SW 1271 (cell line): ENCODE measurements around the gene PPP2R1B.
"Not testable (repeated sequence)": the region's sequence is repeated elsewhere in the genome, so short reads cannot be mapped to it uniquely, and the experiment has no call there.

Experiments
- DNase-seq, 2 experiments: peaks; one replicate each; lab custom pipeline; 2025; lab: John Stamatoyannopoulos, UW

PPP2R1B gene

GRCh38 chr11:111765984-111766833 lies at the start of gene PPP2R1B:
PPP2R1B (minus strand) TSS chr11:111766389; CDS start chr11:111766361, 28 bp downstream.
- DNase-seq, result peak; percentile 68 to 91

DNA sequence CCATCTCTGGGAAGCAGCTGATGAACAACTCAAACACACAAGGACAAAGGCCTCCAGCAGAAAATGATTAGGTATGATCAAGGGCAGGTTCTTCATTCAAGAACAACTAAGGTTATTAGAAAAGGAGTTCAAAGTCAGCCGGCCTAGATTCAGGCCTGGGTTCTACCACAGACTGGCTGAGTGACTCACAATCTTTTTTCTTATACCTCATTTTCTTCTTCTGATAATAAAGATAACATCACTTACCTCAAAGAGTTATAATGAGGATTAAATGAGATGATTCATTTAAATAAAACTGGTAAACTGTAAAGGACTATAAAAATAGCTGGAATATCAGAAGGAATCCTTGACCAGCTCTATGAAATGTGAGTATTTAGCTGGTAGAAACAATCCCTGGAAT lies 49.3 kb upstream of the PPP2R1B start:
- no peak for DNase-seq

DNA sequence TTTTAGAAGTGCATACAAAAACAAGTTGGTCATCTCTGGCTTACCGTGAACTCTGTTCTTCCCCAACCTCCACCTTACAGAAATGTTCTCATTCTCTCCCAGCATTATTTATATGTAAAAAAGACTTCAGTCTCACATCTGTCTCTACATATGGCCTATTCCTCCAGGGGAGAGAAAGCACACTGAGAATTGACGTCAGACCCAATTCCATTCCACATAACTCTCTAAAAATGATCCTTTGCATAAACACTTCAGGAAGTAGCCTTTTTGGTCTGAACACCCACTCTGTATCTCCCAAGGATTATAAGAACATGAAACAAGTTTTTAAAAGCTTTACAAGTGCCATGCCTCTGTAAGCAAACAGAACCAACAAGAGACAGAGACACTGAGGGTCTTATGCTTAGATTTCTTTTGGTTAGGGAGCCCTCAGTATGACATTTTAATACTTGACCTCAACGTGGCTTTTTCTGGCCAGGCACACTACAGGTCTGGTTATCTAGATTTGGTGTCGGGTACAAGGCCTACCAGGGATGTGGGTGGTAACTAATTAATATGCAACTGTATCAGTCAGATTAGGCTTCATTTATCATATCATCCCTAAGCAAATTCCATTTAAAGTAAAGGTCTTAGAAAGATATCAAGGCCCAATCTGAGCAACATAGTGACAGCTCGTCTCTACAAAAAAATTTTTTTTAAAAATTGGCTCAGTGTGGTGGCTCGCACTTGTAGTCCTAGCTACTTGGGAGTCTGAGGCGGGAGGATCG lies 48.5 kb upstream of the PPP2R1B start:
- no peak for DNase-seq

GRCh38 chr11:111814106-111814505 lies 47.9 kb upstream of the PPP2R1B start:
- no peak for DNase-seq

GRCh38 chr11:111812211-111812610 lies 46.0 kb upstream of the PPP2R1B start:
- no peak for DNase-seq

DNA sequence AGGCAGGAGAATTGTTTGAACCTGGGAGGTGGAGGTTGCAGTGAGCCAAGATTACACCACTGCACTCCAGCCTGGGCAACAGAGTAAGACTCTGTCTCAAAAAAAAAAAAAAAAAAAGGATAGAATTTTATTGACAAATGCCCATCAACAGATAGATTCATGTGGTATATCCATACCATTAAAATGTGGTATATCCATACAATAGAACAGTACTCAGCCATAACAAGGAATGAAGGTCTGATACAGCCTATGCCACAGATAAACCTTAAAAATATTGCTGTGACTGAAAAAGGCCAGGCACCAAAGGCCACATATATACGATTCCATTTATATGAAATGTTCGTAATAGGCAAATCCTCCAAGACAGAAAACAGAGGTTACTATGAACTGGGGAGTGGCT lies 45.3 kb upstream of the PPP2R1B start:
- DNase-seq, result no peak

DNA sequence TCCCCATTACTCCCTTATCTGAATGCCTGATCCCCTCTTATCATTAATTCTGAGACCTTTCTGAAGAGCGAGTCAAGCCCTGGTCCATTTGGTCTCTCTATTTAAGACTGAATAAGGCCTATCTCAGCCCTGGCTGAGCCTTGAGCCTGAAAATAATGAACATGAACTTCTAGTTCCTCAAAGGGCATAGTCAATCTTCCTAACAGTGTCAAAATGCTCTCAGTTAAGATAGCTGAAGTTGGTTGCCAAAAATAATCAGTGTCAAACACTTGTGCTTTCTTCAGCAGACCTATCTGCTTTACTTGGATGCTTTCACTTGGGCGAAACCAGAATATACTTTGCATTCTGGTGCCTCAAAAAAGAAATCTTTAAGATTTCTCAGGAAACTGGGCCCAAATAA lies 42.6 kb upstream of the PPP2R1B start:
- DNase-seq, result no peak

DNA sequence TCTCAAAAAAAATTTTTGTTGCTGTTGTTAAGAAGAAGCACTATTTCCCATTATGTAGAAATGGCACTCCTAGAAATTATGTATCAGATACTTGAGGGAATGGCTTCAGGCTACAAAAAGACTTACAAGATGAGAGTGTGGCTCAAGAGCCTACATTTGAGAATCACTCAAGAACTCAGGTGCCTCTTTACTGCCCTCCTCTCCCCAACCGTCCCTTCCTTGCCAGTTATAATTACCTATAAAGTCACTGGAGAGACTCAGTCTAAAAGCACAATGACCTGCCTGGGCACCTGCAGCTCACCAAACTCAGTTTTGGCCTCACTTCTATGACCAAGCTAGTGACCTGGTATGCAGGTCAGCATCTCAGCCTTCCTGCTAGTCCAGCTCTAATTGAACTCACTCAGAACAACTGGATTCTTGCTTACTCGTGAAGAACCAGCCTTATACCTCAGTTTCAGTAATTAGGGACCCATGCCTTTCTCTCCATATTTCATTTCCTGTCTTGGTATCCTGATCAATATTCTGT lies 41.9 kb upstream of the PPP2R1B start:
- no peak for DNase-seq

DNA sequence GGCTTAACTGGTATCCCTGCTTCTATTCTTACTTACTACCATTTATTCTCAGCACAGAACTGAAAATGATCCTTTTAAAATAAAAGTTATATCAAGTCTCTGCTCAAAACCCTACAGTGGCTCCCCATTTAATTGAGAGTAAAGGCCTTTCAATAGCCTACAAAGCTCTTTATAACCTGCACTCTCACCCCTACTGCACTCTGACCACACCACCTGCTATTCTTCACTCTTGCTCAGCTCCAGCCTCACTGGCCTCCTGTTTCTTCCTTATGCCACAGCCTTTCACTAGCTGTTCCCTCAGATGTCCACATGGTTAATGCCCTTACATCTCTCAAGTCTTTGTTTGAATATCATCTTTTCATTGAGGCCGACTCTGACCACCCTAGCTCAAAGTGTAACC lies 40.9 kb upstream of the PPP2R1B start:
- DNase-seq, result no peak

GRCh38 chr11:111801135-111801534 lies 34.9 kb upstream of the PPP2R1B start:
- no peak for DNase-seq

- no peak for DNase-seq
Observed at GRCh38 chr11:111798279-111798678, 32.1 kb upstream of the PPP2R1B start.

DNA sequence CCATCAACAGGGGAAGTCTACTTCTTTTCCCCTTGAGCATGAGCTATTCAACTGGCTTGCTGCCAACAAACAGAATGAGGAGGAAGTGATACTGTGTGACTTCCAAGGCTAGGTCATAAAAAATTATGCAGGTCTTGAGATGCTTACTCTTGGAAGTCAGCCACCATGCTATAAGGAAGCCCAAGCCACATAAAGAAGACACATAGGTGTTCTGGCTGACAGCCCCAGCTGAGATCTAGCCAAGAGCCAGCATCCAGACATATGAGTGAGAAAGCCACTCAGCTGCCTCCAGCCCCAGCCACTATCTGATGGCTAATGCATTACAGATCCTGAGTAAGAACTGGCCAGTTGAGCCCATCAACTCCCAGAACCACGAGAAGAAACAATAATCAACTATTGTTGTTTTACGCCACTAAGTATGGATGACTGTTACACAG lies 31.0 kb upstream of the PPP2R1B start:
- DNase-seq, result no peak

DNA sequence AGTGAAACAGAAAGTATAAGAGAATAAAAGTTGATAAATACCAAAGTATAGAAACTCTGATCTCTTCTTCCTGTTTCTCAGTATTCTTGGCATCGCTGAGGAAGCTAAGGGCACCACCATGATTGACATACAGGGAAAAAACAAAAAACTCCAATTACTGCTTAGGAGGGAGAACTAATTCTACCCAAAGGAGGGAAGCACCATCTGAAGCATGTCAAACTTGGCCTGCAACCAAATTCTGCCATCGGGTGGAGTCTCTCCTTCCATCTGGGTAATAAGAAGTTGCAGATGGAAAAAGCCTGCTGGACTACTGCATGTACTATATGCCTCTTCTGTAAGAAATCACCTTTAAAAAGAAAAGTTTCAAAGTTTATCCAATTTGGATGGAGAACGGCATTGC lies 30.5 kb upstream of the PPP2R1B start:
- DNase-seq, result no peak

GRCh38 chr11:111795334-111795985 lies 29.3 kb upstream of the PPP2R1B start:
- DNase-seq, result no peak

GRCh38 chr11:111793863-111794262 lies 27.7 kb upstream of the PPP2R1B start:
- no peak for DNase-seq

GRCh38 chr11:111792955-111793500 lies 26.8 kb upstream of the PPP2R1B start:
- no peak for DNase-seq

DNA sequence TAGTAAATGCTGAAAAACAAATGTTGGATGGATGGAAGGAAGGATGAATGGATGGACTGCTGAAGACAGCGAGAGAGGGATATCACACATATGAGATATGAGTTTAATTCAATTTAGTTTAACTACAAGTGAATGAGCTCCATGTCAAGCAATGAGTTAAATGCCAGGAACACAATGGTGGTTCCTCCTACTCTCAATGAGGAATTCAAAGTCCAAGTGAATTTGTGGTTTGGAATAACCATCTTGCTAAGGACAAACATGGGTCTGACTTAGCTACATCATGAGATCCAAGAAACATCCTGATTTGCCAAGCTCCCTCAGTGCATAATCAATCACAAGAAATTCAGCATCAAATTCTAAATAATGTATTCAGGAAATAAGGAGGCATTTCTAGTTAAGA lies 26.1 kb upstream of the PPP2R1B start:
- DNase-seq, result no peak

GRCh38 chr11:111788464-111788863 lies 22.3 kb upstream of the PPP2R1B start:
- DNase-seq, result no peak

- DNase-seq, result no peak
Observed at GRCh38 chr11:111788051-111788450, 21.9 kb upstream of the PPP2R1B start.

- no peak for DNase-seq
Observed at GRCh38 chr11:111785886-111786412, 19.8 kb upstream of the PPP2R1B start.

DNA sequence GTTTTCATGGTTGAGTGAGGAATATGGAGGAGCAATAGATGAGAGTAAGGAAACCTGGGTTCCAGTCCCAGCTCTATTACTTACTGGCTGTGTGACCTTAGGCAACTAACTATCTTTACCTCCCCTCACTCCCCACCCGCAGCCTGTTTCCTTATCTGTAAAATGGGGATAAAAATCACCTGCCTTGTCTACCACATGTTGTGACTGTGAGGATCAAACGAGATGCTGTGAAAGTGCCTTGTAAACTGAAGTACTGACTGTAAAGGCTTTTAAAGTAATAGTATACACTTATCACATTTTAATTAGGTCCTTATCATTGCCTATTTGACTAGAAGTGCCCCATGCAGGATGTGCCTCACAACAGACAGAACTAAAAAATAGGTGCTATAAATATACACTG lies 18.9 kb upstream of the PPP2R1B start:
- DNase-seq, result no peak

DNA sequence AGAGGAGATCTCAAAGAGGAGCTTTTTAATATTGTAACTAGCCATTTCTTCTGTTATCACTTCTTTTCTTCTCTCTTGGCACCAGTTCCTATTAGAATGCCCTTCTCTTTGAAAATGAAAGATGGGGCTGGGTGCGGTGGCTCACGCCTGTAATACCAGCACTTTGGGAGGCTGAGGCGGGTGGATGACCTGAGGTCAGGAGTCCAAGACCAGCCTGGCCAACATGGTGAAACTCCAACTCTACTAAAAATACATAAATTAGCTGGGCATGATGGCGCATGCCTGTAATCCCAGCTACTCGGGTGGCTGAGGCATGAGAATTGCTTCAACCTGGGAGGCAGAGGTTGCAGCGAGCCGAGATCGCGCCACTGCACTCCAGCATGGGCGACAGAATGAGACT lies 18.1 kb upstream of the PPP2R1B start:
- DNase-seq, result not testable (repeated sequence)
